GM13977 (cell line): ENCODE measurements around the gene SERPINA1.
"Not testable (repeated sequence)": the region's sequence is repeated elsewhere in the genome, so short reads cannot be mapped to it uniquely, and the experiment has no call there.

Source experiments
- DNase-seq: peaks from one replicate; pipeline ENCODE4 v3.0.0; 2012; ENCODE audit warnings: low spot score
- in situ Hi-C: fragments of 300-500 bp; cut with MboI; formaldehyde crosslinking; loops from one replicate; pipeline ENCODE4 v1.12.0; 2022; ENCODE audit warnings: low sequenced_read_pairs, low pct_unique_long_range_greater_than_20kb, mixed read lengths, inconsistent platforms; ENCODE audit not compliant: unreplicated experiment
- TF ChIP-seq, protein P1 (sequence below): IDR thresholded peaks from 2 replicates; pipeline ENCODE4 v1.5.1; 2012; ENCODE audit warnings: mild to moderate bottlenecking, control low read depth; ENCODE audit not compliant: insufficient read depth; ENCODE audit errors: extremely low read depth, missing control alignments

SERPINA1 gene

DNA sequence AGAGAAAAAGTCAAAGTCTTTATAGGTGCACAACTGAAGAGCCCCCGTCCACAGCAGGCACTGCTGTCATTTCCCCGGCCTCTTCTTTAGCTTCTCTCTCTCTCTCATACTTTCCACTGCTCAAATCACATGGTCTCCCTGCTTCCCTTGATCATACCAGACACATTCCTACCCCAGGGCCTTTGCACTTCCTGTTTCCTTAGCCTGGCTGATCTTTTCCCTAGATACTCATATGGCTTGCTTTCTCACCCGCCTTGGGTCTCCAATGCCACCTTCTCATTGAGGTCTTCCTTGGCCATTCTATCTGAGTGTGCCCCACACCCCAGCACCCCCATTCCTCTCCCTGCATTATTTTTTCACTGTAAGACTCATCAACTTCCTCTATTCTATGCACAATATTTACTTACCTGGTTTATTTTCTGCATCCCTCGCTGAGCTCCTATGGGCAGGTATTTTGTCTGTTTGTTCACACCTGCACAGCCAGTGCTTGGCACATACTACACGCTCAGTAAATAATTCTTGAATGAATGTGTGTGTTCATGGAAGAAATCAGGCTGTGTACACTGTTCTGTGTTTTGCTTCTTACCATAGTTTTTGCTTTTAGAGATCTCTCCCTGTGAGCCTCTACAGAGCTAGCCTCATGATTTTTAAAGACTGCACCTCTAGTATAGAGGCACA lies 31.9 kb downstream of the SERPINA1 start:
- TF ChIP-seq, protein P1, sequence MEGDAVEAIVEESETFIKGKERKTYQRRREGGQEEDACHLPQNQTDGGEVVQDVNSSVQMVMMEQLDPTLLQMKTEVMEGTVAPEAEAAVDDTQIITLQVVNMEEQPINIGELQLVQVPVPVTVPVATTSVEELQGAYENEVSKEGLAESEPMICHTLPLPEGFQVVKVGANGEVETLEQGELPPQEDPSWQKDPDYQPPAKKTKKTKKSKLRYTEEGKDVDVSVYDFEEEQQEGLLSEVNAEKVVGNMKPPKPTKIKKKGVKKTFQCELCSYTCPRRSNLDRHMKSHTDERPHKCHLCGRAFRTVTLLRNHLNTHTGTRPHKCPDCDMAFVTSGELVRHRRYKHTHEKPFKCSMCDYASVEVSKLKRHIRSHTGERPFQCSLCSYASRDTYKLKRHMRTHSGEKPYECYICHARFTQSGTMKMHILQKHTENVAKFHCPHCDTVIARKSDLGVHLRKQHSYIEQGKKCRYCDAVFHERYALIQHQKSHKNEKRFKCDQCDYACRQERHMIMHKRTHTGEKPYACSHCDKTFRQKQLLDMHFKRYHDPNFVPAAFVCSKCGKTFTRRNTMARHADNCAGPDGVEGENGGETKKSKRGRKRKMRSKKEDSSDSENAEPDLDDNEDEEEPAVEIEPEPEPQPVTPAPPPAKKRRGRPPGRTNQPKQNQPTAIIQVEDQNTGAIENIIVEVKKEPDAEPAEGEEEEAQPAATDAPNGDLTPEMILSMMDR: no peak
- no peak for DNase-seq
- in situ Hi-C loops: no loop called here

DNA sequence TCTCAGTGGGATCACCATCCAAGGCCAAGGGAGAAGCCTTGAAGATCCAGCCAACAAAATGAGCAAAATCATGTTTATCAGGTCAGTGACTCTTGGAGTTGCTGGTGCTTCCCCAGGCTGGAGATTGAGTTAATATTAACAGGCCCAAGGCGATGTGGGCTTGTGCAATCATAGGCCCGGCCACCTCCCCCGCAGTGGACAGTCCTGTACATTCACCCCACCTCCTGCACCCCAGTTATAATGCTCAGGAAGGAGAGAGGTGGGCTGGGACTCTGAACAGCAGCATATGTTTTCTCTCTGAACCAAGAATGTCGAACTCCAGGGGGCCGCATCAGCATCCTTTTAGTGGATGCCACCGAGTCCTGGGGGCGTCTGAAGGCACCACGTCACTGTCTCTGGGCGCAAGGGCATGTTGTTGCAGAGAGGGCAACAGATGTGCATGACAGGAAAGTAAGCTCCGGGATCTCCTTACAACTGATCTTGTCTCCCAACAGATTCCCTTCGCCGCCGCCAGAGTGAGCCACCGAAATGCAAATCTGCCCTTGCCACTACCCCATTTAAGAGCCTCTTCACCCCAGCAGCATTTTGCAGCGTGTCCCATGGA lies 33.1 kb downstream of the SERPINA1 start:
- in situ Hi-C loops: no loop called here
- TF ChIP-seq, protein P1: no peak
- DNase-seq: no peak

DNA sequence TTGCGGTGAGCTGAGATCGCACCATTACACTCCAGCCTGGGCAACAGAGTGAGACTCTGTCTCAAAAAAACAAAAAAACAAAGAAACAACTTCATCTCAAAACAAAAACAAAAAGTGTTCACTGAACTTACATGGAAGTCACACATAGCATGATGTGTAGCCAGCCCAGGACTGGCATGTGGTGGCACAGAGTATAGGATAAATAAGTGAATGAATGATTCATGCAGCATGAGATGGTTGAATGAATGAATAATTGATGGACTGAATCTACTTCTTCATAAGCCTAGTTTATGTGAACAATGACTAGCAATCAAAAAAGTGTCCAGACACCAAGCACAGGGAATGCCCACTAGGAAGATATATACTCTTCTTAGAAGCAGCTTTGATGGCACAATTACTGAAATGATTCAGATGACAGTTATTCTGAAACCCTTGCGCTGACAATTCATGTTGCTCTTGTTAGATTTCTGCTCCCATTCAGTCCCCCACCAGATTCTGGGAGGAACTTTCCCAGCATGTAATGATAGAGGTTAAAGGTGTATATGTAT lies 33.7 kb downstream of the SERPINA1 start:
- in situ Hi-C loops: no loop called here
- TF ChIP-seq, protein P1: no peak
- DNase-seq: no peak

DNA sequence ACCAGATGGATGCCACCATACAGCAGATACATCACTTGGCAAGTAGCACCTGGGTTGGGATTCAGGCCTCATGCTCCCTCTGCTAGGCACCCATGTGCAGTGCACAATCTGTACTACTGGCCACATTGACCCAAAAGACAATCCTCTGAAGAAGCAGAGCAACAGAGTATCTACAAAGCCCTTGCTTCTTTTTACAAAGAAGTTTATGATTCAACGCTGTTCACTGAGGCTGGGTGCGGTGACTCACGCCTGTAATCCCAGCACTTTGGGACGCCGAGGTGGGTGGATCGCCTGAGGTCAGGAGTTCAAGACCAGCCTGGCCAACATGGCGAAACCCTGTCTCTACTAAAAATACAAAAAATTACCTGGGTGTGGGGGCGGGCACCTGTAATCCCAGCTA lies 34.2 kb downstream of the SERPINA1 start:
- DNase-seq, in situ Hi-C loops: not testable (repeated sequence)

DNA sequence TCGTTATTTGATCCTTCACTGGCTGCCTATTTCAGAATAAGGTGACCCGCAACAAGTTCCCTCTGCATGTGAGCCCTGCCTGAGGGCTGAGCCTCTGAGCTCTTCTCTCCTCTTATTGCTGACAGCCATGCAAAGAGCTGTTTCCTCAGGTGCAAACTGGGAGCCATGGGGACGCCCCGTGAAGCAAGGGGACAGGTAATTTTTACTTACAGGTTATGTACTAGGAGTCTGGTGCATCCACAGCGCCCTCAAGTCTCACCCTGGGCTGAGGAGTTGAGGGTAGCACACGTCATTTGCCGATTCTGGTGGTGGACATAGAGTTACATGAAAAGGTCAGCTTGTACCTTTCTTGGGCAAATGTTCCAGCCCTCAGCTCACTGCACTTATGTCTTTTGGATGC lies 39.1 kb downstream of the SERPINA1 start:
- DNase-seq: no peak
- in situ Hi-C loops: no loop called here
- TF ChIP-seq, protein P1: no peak

DNA sequence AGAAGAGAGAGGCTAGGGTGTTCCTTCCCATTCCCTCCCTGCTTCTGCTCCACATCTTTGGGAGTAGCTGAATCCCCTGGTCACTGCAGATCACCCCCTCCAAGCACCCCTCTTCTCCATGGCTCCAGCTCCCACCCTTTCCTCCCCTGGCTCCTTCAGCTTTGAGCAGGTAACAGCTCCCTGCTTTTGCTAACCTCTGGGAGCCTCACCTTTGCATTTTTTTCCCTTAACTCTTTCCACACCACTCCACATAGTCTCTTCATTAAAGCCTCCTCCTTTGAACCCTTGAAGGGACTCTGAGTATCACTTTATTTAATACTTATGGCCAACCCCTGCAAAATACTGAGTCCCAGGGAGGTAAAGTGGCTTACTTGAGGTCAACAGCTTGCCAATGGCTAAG lies 39.6 kb downstream of the SERPINA1 start:
- TF ChIP-seq, protein P1: no peak
- no peak for DNase-seq
- in situ Hi-C loops: no loop called here

DNA sequence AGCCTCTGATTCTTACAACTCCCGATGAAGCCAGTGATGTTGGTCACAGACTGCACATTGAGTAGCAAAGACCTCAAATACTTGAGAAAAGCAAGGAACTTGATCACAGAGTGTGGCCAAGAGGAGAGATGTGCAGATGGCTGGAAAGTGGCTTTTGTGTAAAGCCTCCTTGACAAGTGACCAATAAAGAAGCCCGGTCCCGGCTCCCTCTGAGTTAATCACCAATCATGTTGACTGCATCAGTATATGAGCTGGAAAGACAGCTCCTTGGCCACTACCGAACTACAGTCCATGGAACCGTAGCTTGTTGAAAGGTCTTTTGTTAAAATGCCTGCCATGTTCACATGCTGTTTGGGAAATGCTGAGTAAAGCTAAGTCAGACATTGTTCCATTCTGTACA lies 41.6 kb downstream of the SERPINA1 start:
- DNase-seq: no peak
- TF ChIP-seq, protein P1: no peak
- in situ Hi-C loops: no loop called here

DNA sequence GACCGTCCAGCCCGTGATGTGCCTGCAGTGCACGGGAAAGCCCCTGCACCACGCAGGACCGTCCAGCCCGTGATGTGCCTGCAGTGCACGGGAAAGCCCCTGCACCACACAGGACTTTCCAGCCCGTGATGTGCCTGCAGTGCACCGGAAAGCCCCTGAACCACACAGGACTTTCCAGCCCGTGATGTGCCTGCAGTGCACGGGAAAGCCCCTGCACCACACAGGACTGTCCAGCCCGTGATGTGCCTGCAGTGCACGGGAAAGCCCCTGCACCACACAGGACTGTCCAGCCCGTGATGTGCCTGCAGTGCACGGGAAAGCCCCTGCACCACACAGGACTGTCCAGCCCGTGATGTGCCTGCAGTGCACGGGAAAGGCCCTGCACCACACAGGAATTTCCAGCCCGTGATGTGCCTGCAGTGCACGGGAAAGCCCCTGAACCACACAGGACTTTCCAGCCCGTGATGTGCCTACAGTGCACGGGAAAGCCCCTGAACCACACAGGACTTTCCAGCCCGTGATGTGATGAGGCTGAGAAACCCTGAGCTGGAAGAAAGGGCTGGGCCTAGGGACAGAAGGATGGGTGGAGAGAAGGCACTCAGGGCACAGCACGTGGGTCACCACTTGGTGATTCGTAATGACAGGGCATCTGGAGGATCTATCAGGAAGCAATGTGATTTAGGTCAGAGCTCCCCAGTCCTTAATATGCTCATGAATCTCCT lies 42.2 kb downstream of the SERPINA1 start:
- DNase-seq, in situ Hi-C loops: not testable (repeated sequence)
